Astrocyte of the hippocampus (primary cell): ENCODE data around the gene B4GALT5.
A peak's percentile ranks its signal among the peaks of the same experiment; 100 is the strongest.

ENCODE experiments used
- DNase-seq: peaks from one replicate; pipeline ENCODE4 v3.0.0; 2011; ENCODE audit warnings: low read depth, low spot score

The B4GALT5 gene

DNA sequence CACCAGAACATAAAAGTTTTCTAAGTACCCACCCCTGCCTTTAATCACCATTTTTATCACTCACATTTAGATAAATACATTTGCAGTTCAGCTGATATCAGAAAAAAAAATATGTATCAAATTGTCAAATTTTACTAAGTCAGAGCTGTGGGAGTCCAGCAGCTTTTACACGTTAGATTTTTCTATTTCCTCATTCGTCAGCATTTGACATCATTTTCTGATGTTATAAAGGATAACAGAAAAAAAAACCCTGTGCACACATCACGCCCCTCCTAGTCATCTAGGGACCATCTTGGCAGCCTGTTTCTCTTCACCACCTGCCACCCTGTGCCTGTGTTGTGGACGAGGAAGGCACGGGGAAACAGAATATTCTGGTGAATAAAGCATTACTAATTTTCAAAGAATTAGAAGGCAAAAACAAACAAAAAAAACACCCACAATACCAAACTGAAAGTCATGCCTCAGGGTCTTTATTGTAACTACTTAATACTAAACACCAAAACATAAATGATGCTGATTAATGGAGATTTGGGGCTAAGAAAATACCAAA lies 12.4 kb downstream of the B4GALT5 start:
- no peak for DNase-seq

GRCh38 chr20:49700411-49701185 lies 13.1 kb downstream of the B4GALT5 start:
- peak; percentile 65 for DNase-seq

DNA sequence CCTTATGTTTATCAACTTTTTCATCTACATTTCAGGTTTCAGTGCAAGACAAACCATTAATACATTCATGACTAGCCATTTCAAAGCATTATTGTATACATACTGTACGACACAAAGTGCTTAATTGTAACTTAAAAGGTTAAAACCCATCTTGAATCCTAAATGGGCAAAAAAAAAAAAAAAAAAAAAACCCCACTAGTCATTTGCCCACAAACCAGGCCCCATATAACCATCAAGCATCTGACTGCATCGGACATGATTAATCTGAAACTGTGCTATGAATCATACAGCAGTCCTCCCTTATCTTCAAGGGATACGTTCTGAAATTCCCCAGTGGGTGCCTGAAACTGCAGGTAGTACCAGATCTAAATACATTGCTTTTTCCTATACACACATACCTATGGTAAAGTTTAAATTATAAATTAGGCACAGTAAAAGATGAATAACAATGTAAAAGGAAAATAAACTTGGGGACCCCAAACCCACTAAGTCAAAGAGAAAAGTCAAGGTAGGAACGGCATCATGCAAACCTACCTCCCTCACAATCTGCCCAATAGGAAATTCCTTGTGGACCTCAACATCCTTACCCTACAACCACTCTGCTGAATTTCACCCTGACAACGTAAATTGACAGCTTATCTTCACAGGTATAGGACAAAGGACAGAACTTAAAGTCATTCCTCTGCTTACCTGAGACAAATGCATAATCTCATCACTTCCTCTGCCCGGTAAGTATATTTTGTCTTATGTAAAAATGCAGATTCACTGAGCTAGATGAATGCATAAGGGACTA lies 14.3 kb downstream of the B4GALT5 start:
- DNase-seq: no peak

DNA sequence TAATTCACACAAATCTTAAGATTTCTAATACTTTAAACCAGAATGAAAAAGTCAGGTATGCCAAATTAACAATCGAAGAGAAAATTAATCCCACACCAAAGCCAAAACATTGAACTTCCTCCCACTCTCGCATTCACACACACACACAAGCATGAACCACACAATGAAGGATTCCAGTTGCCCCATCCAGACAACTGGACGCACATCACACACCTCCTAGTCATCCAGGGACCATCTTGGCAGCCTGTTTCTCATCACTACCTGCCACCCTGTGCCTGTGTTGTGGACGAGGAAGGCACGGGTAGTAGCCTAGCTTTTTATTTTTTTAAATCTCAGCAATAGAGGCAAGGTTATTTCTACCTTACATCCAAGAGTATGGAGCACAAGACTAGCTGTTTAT lies 15.2 kb downstream of the B4GALT5 start:
- DNase-seq: no peak

GRCh38 chr20:49697071-49697470 lies 16.6 kb downstream of the B4GALT5 start:
- DNase-seq: no peak

DNA sequence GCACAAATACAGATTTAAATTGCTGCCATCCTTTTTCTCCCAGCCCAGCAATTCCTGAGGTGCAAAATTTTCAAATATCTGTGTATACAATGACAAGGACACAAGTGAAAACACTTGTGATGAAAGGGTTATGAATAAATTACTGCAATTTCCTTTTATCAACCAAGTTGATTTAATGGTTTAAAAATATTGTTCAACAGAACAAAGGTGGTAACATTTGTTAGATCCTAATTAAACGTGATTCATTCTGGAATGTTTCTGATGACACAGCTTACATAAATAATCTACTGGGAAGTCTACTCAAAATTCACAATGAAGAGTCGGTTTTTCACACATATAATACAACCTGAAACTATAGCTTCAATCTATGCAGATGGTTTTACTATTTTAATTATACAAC lies 17.1 kb downstream of the B4GALT5 start:
- DNase-seq: no peak

DNA sequence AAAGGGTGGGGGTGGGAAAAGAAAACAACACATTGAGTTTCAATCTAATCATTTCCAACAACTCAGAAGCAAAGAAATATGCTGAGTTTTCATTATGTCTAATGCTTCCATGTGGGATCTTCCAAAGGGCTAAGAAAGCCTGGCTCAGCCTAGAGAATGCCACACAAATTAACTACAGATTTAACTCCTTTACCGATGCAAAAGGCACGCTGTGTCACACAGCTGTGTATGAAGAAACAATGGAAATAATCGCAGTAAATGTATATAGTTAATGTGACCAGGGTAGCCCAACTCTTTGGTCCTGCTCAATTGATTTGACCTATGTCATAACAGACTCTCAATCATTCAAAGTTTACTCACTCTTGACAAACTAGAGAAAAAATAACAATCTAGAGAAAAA lies 17.8 kb downstream of the B4GALT5 start:
- no peak for DNase-seq

DNA sequence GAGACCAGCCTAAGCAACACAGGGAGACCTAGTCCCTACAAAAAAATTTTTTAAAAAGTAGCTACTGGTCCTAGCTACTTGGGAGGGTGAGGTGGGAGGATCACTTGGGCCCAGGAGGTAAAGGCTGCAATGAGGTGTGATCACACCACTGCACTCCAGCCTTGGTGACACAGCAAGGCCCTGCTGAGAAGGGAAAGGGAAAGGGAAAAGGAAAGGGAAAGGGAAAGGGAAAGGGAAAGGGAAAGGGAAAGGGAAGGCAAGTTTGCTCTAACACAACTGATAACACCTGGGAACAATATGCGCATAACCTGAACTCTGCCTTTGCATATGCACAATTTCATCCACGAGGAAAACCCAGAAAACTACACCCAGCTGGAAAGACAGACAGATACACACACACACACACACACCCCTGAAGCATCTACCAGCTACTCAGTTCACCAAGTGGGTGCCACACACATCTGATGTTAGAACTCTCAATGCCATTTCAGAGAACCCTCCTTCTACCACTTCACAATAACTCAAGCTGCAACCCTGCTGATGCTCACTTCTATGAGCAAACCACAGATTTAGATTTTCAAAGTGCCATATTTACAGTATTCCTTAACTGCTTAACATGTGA lies 19.1 kb downstream of the B4GALT5 start:
- no peak for DNase-seq

DNA sequence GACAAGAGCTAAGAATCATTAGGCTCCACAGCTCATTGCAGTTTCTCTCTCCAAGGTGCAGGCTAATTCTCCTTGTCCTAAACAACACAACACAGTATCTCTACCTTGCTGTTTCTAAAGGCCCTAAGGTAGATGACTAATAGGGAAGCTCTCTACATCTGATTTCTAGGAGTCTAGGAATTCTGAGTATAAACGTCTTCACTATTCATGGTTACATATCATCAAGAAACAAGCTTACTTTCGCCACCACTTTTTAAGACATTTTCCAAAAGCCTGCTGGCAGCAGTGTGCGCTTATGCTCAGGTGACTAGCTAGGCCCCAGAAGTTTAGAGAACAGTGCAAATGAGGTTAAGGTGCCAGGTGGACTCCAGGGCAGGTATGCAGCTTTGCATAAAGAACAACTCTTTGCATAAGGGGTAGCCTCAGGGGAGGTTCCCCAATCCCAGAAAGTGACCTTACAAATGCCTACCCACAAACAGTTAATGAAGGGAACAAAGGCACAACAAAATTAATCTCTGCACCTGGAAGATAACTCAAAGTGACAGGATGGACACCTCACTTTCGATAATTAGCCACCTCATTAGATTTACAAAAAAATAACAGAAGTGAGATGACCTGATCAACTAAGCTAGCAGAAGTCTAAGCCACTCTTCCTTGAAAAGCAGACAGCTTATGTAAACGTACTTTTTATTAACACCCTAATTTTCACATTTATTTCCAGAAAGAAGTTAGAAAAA lies 20.1 kb downstream of the B4GALT5 start:
- DNase-seq: no peak

GRCh38 chr20:49692941-49693340 lies 20.7 kb downstream of the B4GALT5 start:
- DNase-seq: no peak

GRCh38 chr20:49691818-49692568 lies 21.7 kb downstream of the B4GALT5 start:
- no peak for DNase-seq

DNA sequence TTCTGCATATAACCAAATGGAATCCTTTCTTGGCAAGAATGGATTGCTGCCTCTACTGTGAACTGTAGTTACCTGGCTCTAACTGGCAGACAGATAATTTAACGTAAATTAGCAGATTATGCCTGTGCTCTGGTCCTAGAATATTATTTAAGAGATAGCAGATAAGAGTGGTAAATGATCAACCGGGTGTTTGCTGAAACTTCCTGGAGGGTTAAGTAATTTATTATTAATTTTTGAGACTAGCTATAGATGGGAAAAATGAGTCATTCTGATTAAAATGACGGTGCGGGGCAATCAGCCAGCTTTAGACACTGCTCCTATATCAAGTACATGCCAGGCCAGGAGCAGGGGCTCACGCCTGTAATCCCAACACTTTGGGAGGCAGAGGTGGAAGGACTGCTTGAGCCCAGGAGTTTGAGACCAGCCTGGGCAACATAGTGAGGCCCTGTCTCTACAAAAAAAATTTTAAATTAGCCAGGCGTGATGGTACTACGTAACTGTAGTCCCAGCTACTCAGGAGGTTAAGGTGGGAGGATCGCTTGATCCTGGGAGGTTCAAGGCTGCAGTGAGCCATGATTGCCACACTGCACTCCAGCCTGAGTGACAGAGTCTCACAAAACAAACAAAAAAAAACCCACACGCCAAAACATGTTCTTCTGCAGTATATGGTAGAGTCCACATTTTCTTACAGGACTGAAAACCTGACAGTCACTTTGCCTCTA lies 22.6 kb downstream of the B4GALT5 start:
- DNase-seq: no peak

DNA sequence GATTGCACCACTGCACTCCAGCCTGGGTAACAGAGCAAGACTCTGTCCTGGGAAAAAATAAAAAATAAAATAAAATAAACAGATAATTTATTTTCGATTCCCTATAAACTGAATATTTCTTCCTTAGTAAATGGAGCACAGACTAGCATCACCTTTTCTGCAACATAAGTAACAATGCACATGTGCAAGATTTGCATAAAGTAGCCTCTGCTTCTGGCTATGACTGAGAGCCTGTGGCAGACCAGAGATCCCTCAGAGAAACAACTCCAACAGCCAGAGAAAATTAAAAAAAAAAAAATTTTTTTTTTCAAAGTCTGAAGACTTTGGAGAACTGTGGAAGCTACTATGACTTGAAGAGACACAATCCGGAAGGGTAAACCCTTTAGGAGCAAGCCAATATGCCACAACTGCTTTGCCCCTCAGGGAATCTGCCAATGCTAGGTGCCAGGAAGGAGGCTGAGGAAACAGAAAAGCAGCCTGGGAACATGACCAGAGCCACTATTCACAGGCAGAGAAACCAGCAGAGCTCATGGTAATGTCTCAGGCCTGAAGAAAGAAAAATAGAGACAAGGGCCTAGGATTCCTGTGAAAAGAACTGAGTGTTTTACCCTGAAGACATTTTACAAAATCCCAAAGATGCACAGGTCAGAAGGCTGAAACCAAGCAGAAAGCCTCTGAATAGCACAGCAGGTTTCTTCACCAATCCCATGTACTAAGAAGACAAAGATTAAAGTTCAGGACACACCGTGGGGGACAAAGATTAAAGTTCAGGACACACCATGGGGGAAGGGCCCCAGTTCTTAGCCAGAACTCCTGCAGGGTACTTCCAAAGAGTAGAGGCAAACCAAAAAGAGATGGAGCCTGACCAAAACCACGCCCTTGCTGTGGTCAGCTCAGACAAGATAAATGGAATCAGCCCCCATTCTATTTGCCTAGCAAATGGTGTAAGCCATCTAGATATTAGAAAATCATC lies 25.8 kb downstream of the B4GALT5 start:
- no peak for DNase-seq

DNA sequence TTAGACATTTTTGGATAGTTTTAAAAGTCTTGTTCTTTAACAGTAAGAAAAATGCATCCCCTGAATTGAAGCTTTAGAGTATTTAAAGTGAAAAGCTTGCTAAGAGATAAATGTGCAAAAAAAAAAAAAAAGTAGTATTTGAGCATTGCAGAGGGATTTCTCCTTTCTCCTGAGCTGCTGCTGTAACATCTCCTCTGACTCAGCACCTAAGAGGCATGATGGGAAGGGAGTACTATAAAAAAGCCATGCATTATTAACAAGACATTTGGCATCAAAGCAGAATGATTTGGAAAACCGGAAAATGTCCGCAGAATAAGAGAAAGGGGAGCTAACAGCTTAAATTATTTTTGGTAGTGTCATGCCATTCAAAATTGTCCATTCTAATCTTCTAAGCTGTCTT lies 27.9 kb downstream of the B4GALT5 start:
- peak; percentile 51 for DNase-seq

GRCh38 chr20:49685161-49685601 lies 28.5 kb downstream of the B4GALT5 start:
- no peak for DNase-seq

- no peak for DNase-seq
Observed at GRCh38 chr20:49684335-49684997, 29.2 kb downstream of the B4GALT5 start.

DNA sequence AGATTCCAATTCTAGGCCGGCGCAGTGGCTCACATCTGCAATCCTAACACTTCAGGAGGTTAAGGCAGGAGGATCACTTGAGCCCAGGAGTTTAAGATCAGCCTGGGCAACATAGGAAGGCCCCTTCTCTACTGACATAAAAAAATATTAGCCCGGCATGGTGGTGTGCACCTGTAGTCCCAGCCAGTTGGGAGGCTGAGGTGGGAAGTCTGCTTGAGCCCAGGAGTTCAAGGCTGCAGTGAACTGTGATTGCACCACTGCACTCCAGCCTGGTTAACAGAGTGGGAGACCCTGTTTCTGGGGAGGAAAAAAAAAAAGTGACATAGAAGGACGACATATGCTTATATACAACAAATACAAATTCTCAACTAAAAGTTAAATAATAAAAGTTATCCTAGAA lies 30.9 kb downstream of the B4GALT5 start:
- DNase-seq: no peak

DNA sequence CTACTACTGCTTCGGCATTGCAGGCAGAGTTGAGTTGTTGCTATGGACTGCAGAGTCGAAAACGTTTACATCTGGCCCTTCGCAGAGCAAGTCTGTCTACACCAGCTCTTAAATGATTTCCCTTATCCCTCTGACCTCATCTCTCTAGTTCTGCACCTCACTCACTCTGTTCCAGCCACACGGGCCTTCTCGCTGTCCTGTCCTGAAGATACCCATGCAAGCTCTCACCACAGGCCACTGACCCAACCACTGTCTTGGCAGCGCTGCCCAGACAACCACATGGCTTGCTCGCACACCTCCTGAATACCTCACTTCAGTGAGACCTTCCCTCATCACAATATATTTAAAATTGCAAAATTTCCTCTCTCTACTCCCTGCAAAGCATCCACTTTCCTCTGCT lies 31.4 kb downstream of the B4GALT5 start:
- DNase-seq: no peak

DNA sequence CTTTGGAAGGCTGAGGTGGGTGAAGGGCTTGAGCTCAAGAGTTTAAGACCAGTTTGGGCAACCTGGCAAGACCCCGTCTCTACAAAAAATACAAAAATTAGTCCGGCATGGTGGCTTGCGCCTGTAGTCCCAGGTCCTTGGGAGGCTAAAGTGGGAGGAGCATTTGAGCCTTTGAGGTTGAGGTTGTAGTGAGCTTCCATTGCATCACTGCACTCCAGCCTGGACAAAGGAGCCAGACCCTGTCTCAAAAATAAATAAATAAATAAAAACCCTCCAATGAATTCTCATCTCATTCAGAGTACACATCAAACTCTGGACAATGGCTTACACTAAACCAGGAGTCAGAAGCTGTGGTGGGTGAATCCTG lies 31.8 kb downstream of the B4GALT5 start:
- no peak for DNase-seq
